Activated naive CD8-positive, alpha-beta T cell treated with anti-CD3 and anti-CD28 coated beads, Interleukin-2, amount 50 U/mL, for 16 hours (primary cell): ENCODE measurements around the gene ARHGEF33.

Experiments
- DNase-seq: peaks from one replicate; pipeline ENCODE4 v3.0.0-alpha.2; 2020; ENCODE audit warnings: low read depth, low spot score

Gene ARHGEF33

DNA sequence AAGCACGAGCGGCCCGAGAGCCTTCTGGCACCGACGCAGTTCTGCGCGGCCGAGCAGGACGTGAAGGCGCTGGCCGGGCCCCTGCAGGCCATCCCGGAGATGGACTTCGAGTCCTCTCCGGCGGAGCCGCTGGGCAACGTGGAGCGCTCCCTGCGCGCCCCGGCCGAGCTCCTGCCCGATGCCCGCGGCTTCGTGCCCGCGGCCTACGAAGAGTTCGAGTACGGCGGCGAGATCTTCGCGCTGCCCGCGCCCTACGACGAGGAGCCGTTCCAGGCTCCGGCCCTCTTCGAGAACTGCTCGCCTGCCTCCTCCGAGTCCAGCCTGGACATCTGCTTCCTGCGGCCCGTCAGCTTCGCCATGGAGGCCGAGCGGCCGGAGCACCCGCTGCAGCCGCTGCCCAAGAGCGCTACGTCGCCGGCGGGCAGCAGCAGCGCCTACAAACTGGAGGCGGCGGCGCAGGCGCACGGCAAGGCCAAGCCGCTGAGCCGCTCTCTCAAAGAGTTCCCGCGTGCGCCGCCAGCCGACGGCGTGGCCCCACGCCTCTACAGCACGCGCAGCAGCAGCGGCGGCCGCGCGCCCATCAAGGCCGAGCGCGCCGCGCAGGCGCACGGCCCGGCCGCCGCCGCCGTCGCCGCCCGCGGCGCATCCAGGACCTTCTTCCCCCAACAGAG, 70.4 kb downstream of the ARHGEF33 start:
- peak; percentile 32 for DNase-seq

DNA sequence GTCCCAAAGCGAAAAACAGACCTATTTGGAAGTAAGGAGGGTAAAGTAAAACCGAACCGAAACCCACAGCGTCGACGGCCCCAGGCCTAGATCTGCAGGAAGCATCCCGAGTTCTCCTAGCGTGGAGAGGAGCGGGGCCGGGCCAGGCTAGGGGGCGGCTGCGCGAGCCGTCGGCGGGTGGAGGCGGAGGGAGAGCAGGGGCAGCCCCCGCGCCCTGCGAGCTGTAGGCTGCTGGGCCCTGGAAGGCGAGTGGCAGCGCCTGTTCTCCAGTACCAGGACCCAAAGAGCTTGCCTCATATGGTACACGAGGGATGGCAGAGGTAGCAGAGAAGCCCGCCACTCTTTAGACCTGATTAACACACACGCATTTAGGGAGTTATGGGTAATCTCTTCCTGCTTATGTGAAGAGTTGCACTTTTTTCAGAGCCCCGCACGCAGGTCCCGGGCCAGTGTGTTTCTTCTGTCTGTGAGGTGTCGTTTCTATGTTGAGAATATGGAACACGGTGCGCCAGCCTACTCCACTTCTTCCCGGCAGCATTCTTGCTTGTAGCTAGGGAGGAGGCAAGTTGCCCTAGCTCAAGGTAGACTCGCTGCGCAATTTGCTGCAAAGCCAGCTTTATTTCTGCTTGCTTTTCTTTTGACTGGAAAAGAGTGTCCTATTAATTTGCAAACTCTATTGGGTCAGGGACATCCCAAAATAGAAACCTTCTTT, 71.1 kb downstream of the ARHGEF33 start:
- DNase-seq = no peak

DNA sequence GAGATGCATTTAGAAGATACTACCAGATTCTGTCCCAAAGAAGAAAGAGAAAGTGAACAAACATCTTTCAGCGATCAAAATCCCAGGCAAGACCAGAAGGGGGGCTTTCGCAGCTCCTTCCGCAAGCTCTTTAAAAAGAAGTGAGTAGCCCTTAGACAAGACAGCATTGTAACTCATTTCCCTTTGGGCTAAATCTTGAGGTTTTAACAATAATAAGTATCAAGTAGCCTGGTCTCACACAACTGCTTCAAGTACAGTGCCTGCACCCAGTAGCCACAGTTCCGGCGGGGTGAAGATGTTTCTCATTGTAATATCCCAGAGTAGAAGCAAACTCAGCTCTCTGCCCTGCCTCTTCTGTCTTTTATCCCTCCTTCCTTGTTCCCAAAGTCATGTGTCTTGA, 76.3 kb downstream of the ARHGEF33 start:
- no peak for DNase-seq

DNA sequence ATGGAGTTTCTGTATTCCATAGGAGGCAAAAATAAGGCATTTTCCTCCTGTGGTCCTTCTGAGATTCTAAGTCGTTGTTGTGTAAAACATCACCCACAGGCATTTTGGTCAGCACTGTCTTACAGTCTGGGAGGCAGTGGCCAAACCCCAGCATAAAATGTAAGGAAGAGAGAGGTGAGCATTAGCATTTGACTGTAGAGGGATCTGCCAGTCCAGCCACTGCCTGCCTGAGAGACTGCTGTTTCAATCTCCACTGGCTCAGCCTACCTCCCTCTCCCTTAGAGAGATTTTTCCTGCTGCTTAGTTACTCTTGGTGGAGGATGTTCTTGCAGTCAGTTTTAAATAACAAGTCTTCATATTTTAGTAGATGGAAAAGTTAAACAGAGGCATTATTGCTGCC, 77.0 kb downstream of the ARHGEF33 start:
- no peak for DNase-seq

DNA sequence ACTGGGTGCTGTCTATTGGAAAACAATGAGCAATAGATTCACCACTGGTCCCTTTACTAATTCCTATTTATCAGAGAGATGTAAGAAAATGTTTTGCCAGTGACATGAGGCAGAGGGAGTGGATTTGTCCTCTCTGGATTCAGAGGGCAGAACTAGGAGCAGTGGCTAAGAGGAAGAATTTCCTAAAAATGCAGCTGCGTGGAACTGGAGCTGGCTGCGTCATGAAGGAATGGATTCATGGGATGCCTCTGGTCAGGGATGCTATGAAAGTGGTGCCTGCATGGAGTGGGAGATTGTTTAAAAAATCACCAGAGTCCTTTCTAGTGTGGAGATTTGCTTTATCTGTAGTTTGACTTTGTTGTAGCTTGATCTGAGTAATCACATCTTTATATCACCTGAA, 78.3 kb downstream of the ARHGEF33 start:
- DNase-seq = no peak

DNA sequence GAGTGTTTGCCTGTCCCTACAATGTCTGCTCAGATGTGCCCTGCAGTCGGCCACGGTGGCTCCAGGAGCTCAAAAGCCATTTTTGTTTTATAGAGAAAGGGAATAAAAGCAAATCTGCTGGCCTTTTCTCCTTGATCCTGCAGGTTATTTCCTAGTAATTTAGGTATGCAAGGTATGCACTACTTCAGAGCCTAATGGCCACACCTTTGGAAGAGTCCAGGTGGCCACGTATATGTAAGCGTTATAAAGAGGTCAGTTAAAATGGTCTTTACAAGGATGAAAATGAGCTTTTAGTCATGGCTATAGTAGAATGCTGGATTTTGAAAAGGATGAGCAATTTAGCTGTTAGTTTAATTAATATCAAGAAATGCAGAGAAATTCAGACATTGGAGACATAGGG, 81.7 kb downstream of the ARHGEF33 start:
- DNase-seq = no peak

DNA sequence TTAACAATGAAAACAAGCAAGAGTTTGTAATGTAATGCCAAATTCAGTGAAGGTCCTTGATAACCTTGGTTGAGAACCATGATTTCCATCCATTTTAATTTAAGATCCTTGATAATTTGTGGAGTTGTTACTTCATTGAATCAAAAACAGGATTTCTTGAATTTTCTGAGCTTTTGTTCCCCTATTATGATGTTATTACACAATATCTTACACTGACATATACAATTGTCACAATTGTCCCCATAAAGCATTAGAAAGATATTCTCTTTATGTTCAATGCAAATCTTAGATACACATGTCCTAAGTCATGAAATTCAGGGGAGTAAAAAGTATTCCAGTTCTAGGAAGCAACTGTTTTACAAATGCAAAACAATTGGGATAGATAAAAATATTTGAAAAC, 83.6 kb downstream of the ARHGEF33 start:
- DNase-seq = no peak

DNA sequence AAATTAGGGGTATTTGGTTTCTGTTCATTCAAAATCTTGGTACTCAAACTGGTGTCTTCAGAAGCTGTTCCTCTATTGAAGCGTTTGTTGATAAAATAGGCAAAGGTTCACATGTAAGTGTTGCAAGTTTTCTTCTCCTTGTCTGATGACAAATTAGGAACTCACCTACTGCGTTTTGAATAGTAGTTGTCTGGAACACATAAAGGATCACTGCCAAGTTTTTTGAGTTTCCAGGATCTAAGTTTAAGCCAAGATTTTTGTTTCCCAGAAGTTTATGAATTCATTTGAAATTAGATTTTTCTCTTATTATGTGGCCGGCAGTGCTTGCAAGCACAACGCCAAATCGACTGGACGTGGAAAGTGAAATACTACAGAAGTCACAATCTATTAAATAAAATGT, 85.4 kb downstream of the ARHGEF33 start:
- DNase-seq = no peak

DNA sequence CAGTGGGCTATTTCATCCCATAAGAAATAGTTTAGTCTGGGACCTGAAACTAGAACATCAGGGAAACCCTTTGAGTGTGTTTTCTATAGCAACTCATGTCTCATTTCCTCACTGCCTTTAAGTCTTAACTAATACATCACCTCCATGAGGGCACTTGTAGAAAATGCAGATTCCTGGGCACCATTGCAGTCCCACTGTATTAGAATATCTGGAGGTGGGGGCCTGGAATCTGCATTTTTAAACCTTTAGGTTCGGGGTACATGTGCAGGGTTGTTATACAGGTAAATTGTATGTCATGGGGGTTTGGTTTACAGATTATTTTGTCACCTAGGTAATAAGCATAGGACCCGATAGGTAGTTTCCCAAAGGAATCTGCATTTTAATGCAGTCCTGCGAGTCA, 87.4 kb downstream of the ARHGEF33 start:
- DNase-seq = no peak

DNA sequence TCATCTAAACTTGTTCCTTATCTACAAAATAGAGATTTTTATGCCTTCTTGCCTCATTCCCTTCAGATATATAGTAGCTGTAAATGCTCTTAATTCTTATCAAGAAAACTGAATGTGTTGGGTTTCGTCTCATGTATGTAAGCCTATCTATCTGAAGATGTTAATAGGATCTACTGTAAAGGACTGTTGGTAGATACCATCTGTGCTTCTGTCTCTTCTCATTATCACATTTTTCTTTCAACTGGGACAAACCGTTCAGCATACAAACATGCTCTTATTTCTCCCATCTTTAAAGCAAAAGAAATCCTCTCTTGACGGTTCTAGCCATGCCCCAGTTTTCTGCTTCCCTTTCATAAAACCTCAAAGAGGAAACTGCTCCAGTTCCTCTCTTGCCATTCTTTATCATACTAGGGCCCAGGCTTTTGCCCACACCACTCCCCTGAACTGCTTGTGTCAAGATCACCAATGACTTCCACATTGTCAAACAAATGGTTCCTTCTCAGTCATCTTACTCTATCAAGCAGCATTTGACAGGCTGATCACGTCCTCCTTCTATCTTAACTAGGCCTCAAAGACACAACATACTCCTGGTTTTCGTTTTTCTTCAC, 88.7 kb downstream of the ARHGEF33 start:
- DNase-seq = no peak

DNA sequence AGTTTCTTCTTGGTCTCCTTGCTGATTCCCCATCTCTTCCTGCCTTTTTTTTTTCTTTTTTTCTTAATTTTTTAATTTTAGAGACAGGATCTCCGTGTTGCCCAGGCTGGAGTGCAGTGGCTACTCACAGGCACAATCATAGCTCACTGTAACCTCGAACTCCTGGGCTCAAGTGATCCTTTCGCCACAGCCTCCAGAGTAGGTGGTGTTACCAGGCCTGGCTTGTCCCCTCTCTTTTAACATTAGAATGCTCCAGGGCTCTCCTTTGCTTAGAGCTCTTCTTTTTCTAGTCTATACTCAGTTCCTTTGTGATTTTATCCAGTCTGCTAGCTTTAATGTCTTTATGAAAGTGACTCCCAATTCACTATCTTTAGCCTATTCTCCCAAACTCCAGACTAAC, 89.2 kb downstream of the ARHGEF33 start:
- no peak for DNase-seq

DNA sequence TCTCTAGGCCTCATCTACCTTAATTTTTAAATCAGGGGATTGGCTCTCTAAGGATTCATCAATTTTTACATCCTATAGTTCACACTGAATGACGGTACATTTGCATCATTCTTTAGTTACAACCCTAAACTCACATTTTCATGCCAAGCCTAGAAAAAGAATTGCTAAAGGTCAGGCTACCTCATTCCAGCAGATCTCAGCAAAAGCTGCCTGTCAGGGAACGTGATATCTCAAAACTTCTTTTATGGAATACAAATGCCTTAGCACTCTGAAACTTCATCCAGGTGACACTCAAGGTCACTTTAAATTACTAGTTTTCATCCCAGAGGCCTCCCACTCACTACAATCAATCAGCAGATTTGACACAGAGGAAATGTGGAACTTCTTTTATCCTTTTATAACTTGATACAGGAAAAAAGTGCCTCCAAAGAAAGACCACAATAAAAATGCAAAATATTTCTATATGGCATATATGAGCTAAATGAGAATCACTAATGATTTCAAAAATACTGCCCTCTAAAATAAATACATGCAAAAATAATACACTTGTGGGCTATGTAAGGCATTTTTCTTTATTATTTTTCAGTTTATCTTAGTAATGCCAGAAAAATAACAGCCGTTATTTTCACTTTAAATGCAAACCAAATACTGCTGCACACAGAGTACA, 91.5 kb downstream of the ARHGEF33 start:
- no peak for DNase-seq

DNA sequence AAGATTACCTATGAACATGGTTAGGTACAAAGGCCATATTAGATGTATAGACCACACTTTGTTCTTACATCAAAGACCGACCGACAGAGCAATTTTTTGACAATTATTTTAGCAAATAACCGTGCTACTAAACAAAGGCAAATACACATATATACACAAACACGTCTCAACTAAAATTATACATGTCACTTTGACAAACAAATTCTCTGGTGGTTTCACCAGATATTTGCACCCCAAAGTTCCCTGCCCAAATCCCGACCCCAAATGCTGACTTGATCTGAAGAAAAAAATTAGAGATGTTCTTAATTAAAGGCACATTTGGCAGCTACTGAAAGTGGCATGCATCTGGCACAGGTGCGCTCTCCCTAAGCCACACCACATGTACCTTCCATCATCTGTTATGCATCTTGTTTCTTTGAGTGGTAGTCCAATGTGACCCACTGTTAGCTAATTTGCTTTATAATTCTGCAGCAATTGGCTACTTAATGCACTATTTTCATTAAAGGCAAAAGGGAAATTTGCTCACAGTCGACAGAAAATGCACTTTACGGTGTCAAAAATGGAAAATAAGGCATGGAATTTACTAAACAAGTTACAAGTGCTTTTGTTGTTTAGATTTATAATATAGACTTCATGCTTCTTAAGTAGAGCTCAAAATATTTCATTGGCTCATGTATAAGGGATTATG, 92.1 kb downstream of the ARHGEF33 start:
- no peak for DNase-seq

DNA sequence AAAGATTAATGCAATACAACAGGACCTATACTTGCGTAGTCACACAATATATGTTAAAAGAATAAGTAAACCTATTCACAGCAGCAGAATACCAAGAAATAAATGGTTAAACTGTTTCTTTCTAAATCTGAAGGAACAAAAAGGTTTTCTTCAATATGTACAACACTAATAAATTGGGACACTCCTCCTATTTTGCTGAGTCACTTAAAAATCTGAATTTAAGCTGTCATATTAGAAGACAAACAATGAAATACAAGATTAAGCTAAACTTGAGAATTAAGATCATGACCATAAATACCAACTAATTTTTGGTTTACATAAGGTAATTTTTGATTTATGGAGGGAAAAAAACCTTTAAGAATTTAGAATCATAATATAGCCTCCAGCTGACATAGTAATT, 92.8 kb downstream of the ARHGEF33 start:
- DNase-seq = no peak

DNA sequence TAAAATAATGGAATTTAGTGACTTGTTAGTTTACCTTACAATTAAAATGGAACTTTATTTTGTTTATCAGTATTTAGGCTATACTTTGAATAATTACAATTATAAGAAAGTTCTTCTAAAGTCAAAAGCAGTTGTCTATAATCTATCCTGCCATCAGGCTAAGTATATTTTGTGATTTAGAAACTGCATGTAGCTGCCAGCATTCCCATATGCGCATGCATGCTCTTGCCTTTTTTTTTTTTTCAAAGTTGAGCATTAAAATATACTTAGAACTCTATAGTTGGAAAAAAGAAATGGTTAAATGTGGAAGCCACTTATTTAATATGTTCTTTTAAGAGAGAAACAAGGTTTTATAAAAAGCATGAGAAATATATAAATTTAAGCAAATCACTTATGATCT, 99.0 kb downstream of the ARHGEF33 start:
- DNase-seq = no peak

DNA sequence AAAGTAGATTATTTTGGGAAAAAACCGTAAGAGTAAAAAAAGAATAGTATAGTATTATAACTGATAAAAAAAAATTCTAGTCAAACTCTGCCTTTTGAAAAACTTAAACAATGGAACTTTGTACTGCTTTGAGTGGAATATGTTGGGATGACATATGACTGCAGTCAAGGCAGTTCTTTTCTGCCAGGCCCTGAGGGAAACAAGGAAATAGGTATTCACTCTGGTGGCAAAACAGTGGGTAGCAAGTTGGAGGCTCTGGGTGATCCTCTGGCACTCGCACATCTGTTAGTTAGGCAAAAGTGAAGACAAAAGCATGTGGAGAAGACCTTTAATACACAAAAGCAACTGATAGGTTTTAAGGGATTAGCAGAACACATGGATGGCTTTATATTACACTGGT, 102.2 kb downstream of the ARHGEF33 start:
- no peak for DNase-seq

DNA sequence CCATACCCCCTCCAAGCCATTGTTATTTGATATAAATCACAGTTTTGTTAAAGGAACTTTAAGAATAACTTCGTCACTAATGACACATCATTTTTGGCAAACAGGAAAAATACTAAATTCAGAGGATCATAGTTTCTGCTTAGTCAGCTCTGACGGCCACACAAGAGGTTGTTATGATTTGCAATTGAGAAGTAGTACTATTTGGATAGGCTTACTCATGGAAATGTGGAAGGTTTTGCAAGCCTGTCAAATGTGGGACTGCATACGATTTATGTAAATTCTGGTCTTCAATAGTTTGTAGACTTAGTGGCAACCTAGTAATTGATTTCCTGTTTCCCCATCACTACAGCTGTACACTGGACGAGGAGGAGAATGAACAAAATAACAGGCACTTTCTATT, 108.1 kb downstream of the ARHGEF33 start:
- no peak for DNase-seq

DNA sequence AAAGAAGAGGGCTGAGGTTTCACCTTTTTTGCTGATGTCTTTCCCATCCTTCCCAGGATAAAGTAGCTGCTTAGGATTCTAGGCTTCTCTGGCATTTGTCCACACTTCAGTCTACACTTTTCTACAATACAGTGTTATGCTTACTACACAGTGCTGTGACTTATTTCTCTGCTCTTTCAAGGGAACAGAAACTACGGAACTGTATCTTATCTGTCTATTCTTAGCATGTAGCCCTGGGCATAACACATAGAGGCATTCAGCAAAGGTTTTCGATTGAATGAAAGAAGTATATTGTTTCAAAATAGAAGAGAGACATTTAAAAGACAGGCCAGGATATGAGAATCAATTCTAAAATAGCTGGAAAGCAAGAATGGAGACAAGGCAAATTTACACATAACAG, 110.9 kb downstream of the ARHGEF33 start:
- DNase-seq = no peak

DNA sequence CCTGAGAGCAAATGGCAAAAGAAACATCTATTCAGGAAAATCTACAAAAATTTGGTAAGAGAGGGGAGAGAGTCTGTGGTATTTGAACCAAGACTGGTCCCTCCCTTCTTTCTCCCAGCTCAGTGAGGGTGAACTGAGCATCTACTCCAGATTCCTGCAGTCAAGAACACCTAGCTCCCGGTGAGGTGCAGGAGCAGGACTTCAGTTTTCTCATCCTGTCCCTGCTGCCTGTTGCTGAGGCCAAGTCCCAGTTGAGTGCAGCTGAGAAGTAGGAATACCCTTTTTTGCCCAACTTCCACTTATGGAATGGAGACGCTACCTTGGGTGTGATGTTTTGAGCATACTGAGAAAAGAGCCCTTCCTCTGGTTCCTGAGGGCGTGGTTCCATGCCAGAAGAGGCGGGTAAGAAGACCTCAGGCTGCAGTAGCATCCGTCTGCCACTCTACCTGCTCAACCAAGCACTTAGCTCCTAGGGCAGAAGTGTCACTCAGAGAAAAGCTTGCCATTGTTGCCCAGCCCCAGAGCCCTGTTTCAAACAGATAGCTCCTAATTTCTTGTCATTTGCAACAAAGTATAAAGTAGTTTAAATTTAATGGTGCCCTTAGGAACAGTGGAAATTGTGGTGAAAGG, 118.3 kb downstream of the ARHGEF33 start:
- no peak for DNase-seq

DNA sequence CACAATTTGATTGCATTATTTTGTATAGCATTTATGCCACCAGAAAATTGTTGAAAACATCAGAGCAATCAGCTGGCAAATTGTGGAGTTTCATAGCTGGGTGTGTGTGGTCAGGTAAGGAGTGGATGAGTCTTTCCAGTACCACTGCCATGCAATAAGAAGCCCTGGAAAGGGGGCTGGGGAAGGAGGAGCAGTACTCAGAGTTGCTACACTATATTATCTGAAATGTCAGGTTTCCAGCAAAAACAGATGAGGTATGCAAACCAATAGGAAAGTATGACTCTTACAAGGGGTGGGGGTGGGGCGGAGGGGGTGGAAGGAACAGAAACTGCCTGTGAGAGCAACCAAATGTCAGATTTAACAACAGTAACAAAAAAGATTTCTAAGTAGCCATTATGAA, 119.0 kb downstream of the ARHGEF33 start:
- DNase-seq = no peak

DNA sequence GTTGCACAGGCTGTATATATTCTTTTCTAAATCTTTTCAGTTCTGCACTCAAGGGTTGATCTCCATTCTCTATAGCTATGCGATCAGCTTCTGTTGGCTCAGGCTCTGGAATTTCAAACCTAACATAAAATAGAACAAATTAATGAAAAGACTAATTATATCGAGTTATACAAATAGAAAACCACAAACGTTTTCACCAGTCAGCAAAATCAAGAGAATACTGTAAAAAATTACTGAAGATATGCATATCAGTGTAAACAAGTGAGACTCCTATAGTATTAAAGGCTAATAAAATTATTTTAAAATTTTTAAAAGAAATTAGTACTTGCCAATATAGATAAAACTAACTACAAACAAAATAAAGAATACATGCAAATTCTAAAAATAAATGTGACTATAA, 124.2 kb downstream of the ARHGEF33 start:
- no peak for DNase-seq

DNA sequence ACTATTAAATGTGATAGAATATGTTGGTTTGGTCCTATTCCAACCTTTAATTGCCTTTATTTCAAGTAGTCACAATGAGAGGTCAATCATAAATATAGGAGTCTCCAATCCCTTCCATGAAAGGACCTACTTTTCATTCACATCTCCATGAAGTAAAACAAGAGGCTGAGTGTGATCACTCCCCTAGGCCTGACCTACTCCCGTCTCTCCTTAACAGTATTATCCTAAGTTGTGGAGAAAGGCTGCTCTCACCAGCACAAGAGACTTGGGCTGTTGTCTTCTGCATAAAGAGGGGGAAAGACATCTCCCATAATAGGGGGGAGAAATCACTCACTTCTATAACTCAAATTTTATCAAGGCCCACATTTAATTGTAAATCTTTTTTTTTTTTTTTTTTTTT, 125.7 kb downstream of the ARHGEF33 start:
- DNase-seq = no peak
